ENCODE measurements around the gene HEG1.

Gene HEG1

GRCh38 chr3:124993466-124993865, 62.3 kb downstream of the HEG1 start:
- Histone ChIP-seq H3K9me3 (ENCODE audit: control insufficient read depth, insufficient read depth, low read length) (no peaks in the 10 kb centered on the region), H3K36me3 (ENCODE audit: control insufficient read depth, insufficient read depth, low read length) (peaks cover 5% of the 10 kb centered on the region), H3K9ac (ENCODE audit: low read depth, low read length) (no peak overlapping the region), H3K27me3 (ENCODE audit: control insufficient read depth, insufficient read depth, low read length) (no peaks in the 10 kb centered on the region), H3K4me3 (ENCODE audit: low read depth, low read length) (no peak overlapping the region), H3K4me1 (ENCODE audit: control insufficient read depth, insufficient read depth, low read length) (peaks cover 12% of the 10 kb centered on the region)

GRCh38 chr3:124992041-124992440, 63.8 kb downstream of the HEG1 start:
- H3K4me3 ChIP-seq (ENCODE audit: low read depth, low read length): no peak overlapping the region
- H3K4me1 ChIP-seq (ENCODE audit: control insufficient read depth, insufficient read depth, low read length): peaks cover 12% of the 10 kb centered on the region
- H3K9ac ChIP-seq (ENCODE audit: low read depth, low read length): no peak overlapping the region
- peaks cover 5% of the 10 kb centered on the region for H3K36me3 ChIP-seq (ENCODE audit: control insufficient read depth, insufficient read depth, low read length)
- no peaks in the 10 kb centered on the region for H3K27me3 ChIP-seq (ENCODE audit: control insufficient read depth, insufficient read depth, low read length)
- no peaks in the 10 kb centered on the region for H3K9me3 ChIP-seq (ENCODE audit: control insufficient read depth, insufficient read depth, low read length)

- Histone ChIP-seq H3K36me3 (ENCODE audit: control insufficient read depth, insufficient read depth, low read length) (no peaks in the 10 kb centered on the region), H3K27me3 (ENCODE audit: control insufficient read depth, insufficient read depth, low read length) (no peaks in the 10 kb centered on the region), H3K9me3 (ENCODE audit: control insufficient read depth, insufficient read depth, low read length) (no peaks in the 10 kb centered on the region), H3K9ac (ENCODE audit: low read depth, low read length) (no peak overlapping the region), H3K4me1 (ENCODE audit: control insufficient read depth, insufficient read depth, low read length) (peaks cover 2% of the 10 kb centered on the region), H3K4me3 (ENCODE audit: low read depth, low read length) (no peak overlapping the region)
These were observed 69.3 kb downstream of the HEG1 start for GRCh38 chr3:124986192-124987143.

GRCh38 chr3:124985349-124985748, 70.4 kb downstream of the HEG1 start:
- no peaks in the 10 kb centered on the region for H3K36me3 ChIP-seq (ENCODE audit: control insufficient read depth, insufficient read depth, low read length)
- H3K27me3 ChIP-seq (ENCODE audit: control insufficient read depth, insufficient read depth, low read length): no peaks in the 10 kb centered on the region
- H3K4me3 ChIP-seq (ENCODE audit: low read depth, low read length): no peak overlapping the region
- H3K9ac ChIP-seq (ENCODE audit: low read depth, low read length): no peak overlapping the region
- no peaks in the 10 kb centered on the region for H3K9me3 ChIP-seq (ENCODE audit: control insufficient read depth, insufficient read depth, low read length)
- no peaks in the 10 kb centered on the region for H3K4me1 ChIP-seq (ENCODE audit: control insufficient read depth, insufficient read depth, low read length)

GRCh38 chr3:124984754-124985153, 71.0 kb downstream of the HEG1 start:
- H3K9me3 ChIP-seq (ENCODE audit: control insufficient read depth, insufficient read depth, low read length): no peaks in the 10 kb centered on the region
- no peaks in the 10 kb centered on the region for H3K36me3 ChIP-seq (ENCODE audit: control insufficient read depth, insufficient read depth, low read length)
- no peak overlapping the region for H3K9ac ChIP-seq (ENCODE audit: low read depth, low read length)
- H3K4me3 ChIP-seq (ENCODE audit: low read depth, low read length): no peak overlapping the region
- no peaks in the 10 kb centered on the region for H3K4me1 ChIP-seq (ENCODE audit: control insufficient read depth, insufficient read depth, low read length)
- no peaks in the 10 kb centered on the region for H3K27me3 ChIP-seq (ENCODE audit: control insufficient read depth, insufficient read depth, low read length)

GRCh38 chr3:124982855-124983254, 72.9 kb downstream of the HEG1 start:
- Histone ChIP-seq H3K36me3 (ENCODE audit: control insufficient read depth, insufficient read depth, low read length) (no peaks in the 10 kb centered on the region), H3K27me3 (ENCODE audit: control insufficient read depth, insufficient read depth, low read length) (no peaks in the 10 kb centered on the region), H3K9me3 (ENCODE audit: control insufficient read depth, insufficient read depth, low read length) (no peaks in the 10 kb centered on the region), H3K4me3 (ENCODE audit: low read depth, low read length) (no peak overlapping the region), H3K4me1 (ENCODE audit: control insufficient read depth, insufficient read depth, low read length) (no peaks in the 10 kb centered on the region), H3K9ac (ENCODE audit: low read depth, low read length) (no peak overlapping the region)

- Histone ChIP-seq H3K36me3 (ENCODE audit: control insufficient read depth, insufficient read depth, low read length) (no peaks in the 10 kb centered on the region), H3K27me3 (ENCODE audit: control insufficient read depth, insufficient read depth, low read length) (no peaks in the 10 kb centered on the region), H3K9ac (ENCODE audit: low read depth, low read length) (no peak overlapping the region), H3K9me3 (ENCODE audit: control insufficient read depth, insufficient read depth, low read length) (peaks cover 1% of the 10 kb centered on the region), H3K4me1 (ENCODE audit: control insufficient read depth, insufficient read depth, low read length) (no peaks in the 10 kb centered on the region), H3K4me3 (ENCODE audit: low read depth, low read length) (no peak overlapping the region)
These were observed 74.3 kb downstream of the HEG1 start for GRCh38 chr3:124981472-124981871.

DNA sequence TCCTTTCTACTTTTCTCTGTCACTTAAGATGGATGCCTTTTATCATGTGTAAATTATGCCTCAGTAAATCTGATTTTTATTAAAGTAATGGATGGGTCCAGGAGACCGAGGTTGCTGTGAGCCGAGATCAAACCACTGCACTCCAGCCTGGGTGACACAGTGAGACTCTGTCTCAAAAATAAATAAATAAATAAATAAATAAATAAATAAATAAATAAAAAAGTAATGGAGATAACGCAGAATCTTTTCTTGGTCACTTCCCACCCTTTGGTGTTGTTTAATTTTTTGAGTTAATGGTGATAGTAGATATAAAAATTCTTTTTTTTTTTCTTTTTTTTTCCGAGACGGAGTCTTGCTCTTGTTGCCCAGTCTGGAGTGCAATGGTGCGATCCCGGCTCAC, 77.2 kb downstream of the HEG1 start:
- no peaks in the 10 kb centered on the region for H3K27me3 ChIP-seq (ENCODE audit: control insufficient read depth, insufficient read depth, low read length)
- H3K4me1 ChIP-seq (ENCODE audit: control insufficient read depth, insufficient read depth, low read length): no peaks in the 10 kb centered on the region
- H3K9ac ChIP-seq (ENCODE audit: low read depth, low read length): no peak overlapping the region
- H3K36me3 ChIP-seq (ENCODE audit: control insufficient read depth, insufficient read depth, low read length): no peaks in the 10 kb centered on the region
- H3K4me3 ChIP-seq (ENCODE audit: low read depth, low read length): no peak overlapping the region
- peaks cover 2% of the 10 kb centered on the region for H3K9me3 ChIP-seq (ENCODE audit: control insufficient read depth, insufficient read depth, low read length)

- H3K36me3 ChIP-seq (ENCODE audit: control insufficient read depth, insufficient read depth, low read length): no peaks in the 10 kb centered on the region
- H3K27me3 ChIP-seq (ENCODE audit: control insufficient read depth, insufficient read depth, low read length): no peaks in the 10 kb centered on the region
- H3K4me1 ChIP-seq (ENCODE audit: control insufficient read depth, insufficient read depth, low read length): no peaks in the 10 kb centered on the region
- no peak overlapping the region for H3K9ac ChIP-seq (ENCODE audit: low read depth, low read length)
- no peak overlapping the region for H3K4me3 ChIP-seq (ENCODE audit: low read depth, low read length)
- peaks cover 2% of the 10 kb centered on the region for H3K9me3 ChIP-seq (ENCODE audit: control insufficient read depth, insufficient read depth, low read length)
These were observed 79.4 kb downstream of the HEG1 start for GRCh38 chr3:124976383-124976782.

DNA sequence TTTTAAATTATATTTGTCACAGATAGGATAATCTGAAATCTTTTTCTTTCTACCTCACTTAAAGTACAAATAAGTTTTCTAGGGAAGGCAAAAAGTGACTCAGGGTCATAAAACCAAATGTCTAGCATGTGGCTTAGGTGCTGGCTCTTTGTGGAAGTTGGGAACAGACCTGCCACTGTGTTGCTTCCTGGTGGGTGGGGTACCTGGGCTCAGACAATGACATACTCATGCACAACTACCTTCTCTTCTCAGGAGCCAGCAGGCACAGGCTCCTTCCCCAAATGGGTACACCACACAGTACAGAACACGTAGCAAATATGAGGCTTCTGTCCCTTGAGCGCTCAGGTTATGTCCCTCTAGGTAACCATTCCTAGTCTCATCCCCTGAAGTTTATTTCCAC, 81.1 kb downstream of the HEG1 start:
- Histone ChIP-seq H3K9ac (ENCODE audit: low read depth, low read length) (no peak overlapping the region), H3K4me3 (ENCODE audit: low read depth, low read length) (no peak overlapping the region), H3K36me3 (ENCODE audit: control insufficient read depth, insufficient read depth, low read length) (no peaks in the 10 kb centered on the region), H3K27me3 (ENCODE audit: control insufficient read depth, insufficient read depth, low read length) (no peaks in the 10 kb centered on the region), H3K9me3 (ENCODE audit: control insufficient read depth, insufficient read depth, low read length) (peaks cover 2% of the 10 kb centered on the region), H3K4me1 (ENCODE audit: control insufficient read depth, insufficient read depth, low read length) (no peaks in the 10 kb centered on the region)

DNA sequence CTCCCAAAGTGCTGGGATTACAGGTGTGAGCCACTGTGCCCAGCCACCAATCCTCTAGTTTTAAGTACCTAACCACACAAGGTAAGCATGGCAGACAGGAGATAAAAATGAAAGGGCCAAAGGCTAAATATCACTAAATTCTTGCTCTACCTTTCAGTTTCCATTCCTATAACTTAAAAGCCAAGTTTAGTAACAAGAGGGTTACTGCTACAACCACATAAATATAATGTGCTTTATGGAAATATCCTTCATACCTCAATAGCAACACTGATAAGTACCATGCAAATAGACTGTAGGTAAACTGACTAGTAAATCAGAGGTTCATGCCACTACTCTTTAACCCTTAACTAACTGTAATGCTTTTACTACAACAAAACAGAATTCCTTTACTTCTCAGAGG, 82.5 kb downstream of the HEG1 start:
- no peak overlapping the region for H3K9ac ChIP-seq (ENCODE audit: low read depth, low read length)
- H3K4me1 ChIP-seq (ENCODE audit: control insufficient read depth, insufficient read depth, low read length): no peaks in the 10 kb centered on the region
- H3K36me3 ChIP-seq (ENCODE audit: control insufficient read depth, insufficient read depth, low read length): no peaks in the 10 kb centered on the region

DNA sequence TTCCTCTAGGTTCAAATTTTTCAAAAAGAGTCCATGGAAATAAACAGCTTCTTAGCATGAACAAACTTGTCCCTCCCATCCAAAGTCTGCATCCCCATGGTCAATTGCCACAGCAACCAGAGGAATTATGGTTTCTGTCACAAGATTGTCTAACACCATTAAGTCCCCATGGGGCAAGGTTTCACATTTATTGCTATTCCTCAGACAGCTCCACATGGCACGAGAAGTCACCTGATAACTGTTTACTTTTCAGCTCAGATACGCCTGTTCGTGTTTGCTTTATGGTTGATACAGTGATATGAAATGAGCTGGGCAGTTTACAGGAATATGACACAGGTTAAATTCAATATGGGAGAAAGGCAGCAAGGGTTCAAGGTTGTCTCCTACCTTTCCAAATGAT, 83.3 kb downstream of the HEG1 start:
- Histone ChIP-seq H3K4me3 (ENCODE audit: low read depth, low read length) (no peak overlapping the region), H3K4me1 (ENCODE audit: control insufficient read depth, insufficient read depth, low read length) (no peaks in the 10 kb centered on the region), H3K9me3 (ENCODE audit: control insufficient read depth, insufficient read depth, low read length) (peaks cover 2% of the 10 kb centered on the region), H3K36me3 (ENCODE audit: control insufficient read depth, insufficient read depth, low read length) (no peaks in the 10 kb centered on the region), H3K9ac (ENCODE audit: low read depth, low read length) (no peak overlapping the region), H3K27me3 (ENCODE audit: control insufficient read depth, insufficient read depth, low read length) (no peaks in the 10 kb centered on the region)

More for the DNA sequence above, 82.5 kb downstream of the HEG1 start:
- Histone ChIP-seq H3K9me3 (ENCODE audit: control insufficient read depth, insufficient read depth, low read length) (peaks cover 2% of the 10 kb centered on the region), H3K4me3 (ENCODE audit: low read depth, low read length) (no peak overlapping the region), H3K27me3 (ENCODE audit: control insufficient read depth, insufficient read depth, low read length) (no peaks in the 10 kb centered on the region)
